Spleen (tissue), 7 donors: Measurements from ENCODE around the gene SNRPD3.

Source experiments
- POLR2AphosphoS5 ChIP-seq, 3 donors: sonication (generic); formaldehyde crosslinking; IDR thresholded peaks; one replicate each; pipeline ENCODE4 v1.5.1; 2017; ENCODE audit warnings: antibody characterized with exemption in 3 of 3
- TF ChIP-seq, protein P1 (sequence below), 11 experiments: fragments of 200-600 bp in 7 of 11; fragments of 450-650 bp in 4 of 11; sonication (generic) in 4 of 11; IDR thresholded peaks in 8 of 11; conservative IDR thresholded peaks in 3 of 11; 1 replicate in 7 of 11; 2 replicates in 4 of 11; pipeline versions ENCODE4 v1.4.0 to v1.8.0; 2016 to 2021; ENCODE audit warnings: antibody characterized with exemption in 11 of 11, inconsistent platforms in 4 of 11, mild to moderate bottlenecking in 1 of 11
- donor health status: DM: no; HTN: no; CAD: no; lungs with moderate emphysema.
- donor health status: DM: no; HTN: no; CAD: no.
- donor health status: DM: no; HTN: no; CAD: no.

- TF ChIP-seq, protein P1, sequence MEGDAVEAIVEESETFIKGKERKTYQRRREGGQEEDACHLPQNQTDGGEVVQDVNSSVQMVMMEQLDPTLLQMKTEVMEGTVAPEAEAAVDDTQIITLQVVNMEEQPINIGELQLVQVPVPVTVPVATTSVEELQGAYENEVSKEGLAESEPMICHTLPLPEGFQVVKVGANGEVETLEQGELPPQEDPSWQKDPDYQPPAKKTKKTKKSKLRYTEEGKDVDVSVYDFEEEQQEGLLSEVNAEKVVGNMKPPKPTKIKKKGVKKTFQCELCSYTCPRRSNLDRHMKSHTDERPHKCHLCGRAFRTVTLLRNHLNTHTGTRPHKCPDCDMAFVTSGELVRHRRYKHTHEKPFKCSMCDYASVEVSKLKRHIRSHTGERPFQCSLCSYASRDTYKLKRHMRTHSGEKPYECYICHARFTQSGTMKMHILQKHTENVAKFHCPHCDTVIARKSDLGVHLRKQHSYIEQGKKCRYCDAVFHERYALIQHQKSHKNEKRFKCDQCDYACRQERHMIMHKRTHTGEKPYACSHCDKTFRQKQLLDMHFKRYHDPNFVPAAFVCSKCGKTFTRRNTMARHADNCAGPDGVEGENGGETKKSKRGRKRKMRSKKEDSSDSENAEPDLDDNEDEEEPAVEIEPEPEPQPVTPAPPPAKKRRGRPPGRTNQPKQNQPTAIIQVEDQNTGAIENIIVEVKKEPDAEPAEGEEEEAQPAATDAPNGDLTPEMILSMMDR (IDR thresholded peaks at IDR 0.05 in 8 of 11, conservative IDR thresholded peaks at IDR 0.05 in 3 of 11): no peak
- TF ChIP-seq POLR2AphosphoS5 (IDR thresholded peaks at IDR 0.05): no peak
Measured at GRCh38 chr22:24595863-24596262, 40.1 kb downstream of the SNRPD3 start.
